NT2/D1 (cell line): ENCODE measurements around the gene SHISA6.

Experiments used
- YY1 ChIP-seq: IDR thresholded peaks from 2 replicates; pipeline ENCODE4 v1.6.1; 2011; ENCODE audit not compliant: insufficient read length, insufficient read depth
- ZNF274 ChIP-seq: IDR thresholded peaks from 2 replicates; pipeline ENCODE4 v1.6.1; 2011; ENCODE audit warnings: mild to moderate bottlenecking, low read depth, low read length

- TF ChIP-seq ZNF274 (no peak), YY1 (no peak)
Measured at GRCh38 chr17:11383157-11383556, 142.1 kb downstream of the SHISA6 start.
